HFFc6 (cell line): ENCODE measurements around the gene UBE2E2. TPM values are rescaled to one million over a fixed set of nuclear protein-coding genes. Genes with fewer than 3 reads are reported as not detected.

Source experiments
- DNase-seq: peaks from one replicate; pipeline ENCODE4 v3.0.0-alpha.2; 2018
- H3K27ac Mint-ChIP-seq: 2 replicates; pipeline ENCODE4 v1.8.0; 2020; ENCODE audit warnings: mild to moderate bottlenecking, mixed read lengths
- H3K27me3 Mint-ChIP-seq: 2 replicates; pipeline ENCODE4 v1.8.0; 2021; ENCODE audit warnings: mild to moderate bottlenecking, moderate library complexity, mixed read lengths; ENCODE audit not compliant: insufficient read depth
- H3K36me3 Mint-ChIP-seq: 2 replicates; pipeline ENCODE4 v1.8.0; 2021; ENCODE audit warnings: low read depth, mixed read lengths
- H3K4me1 Mint-ChIP-seq: 2 replicates; pipeline ENCODE4 v1.8.0; 2020; ENCODE audit warnings: low read depth, mixed read lengths
- H3K4me3 Mint-ChIP-seq: 2 replicates; pipeline ENCODE4 v1.8.0; 2020; ENCODE audit warnings: mild to moderate bottlenecking, moderate library complexity, mixed read lengths
- H3K9me3 Mint-ChIP-seq: 2 replicates; pipeline ENCODE4 v1.8.0; 2020; ENCODE audit warnings: mild to moderate bottlenecking, mixed read lengths
- total RNA-seq, 6 experiments: library from RNA; stranded (reverse); fragmentation: NEBNext Ultra II Directional; extraction: Animal tissue kit (Norgen Biotek cat#: 25700); gene quantifications; 2 replicates in 1 of 6; 3 replicates in 5 of 6; pipeline ENCODE4 v1.2.3, GENCODE V29; 2021
- TF ChIP-seq, protein P1 (sequence below): fragments of 200-600 bp; sonication (generic); IDR thresholded peaks from 2 replicates; pipeline ENCODE4 v1.5.0; 2021; ENCODE audit warnings: antibody characterized with exemption, mild to moderate bottlenecking

UBE2E2 gene
- total RNA-seq, 6 experiments from 2014 or later: 38.2 to 53.0 (median 47.2) TPM

DNA sequence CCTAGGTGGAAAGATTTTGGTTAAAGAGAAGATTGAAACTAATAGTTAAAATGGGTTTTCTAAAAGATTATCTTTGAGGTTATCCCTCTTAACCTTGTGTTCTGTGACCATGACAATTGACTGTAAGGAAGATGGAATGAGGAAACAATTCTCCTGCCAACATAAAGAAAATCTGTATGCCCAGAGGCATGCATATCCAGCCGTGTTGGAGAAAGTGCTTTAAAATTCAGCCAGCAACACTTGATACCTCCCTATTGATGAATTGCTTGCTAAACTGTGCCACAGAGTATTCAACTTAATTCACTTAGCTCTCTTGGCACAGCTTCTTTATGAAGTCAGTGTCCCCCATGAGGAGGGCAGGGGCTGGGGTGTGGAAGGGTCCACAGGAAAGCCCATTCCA is 203.5 kb downstream of the UBE2E2 start:
- H3K36me3 Mint-ChIP-seq: no peaks in the 10 kb centered on the region
- H3K9me3 Mint-ChIP-seq: no peaks in the 10 kb centered on the region
- no peak overlapping the region for H3K27ac Mint-ChIP-seq
- TF ChIP-seq, protein P1, sequence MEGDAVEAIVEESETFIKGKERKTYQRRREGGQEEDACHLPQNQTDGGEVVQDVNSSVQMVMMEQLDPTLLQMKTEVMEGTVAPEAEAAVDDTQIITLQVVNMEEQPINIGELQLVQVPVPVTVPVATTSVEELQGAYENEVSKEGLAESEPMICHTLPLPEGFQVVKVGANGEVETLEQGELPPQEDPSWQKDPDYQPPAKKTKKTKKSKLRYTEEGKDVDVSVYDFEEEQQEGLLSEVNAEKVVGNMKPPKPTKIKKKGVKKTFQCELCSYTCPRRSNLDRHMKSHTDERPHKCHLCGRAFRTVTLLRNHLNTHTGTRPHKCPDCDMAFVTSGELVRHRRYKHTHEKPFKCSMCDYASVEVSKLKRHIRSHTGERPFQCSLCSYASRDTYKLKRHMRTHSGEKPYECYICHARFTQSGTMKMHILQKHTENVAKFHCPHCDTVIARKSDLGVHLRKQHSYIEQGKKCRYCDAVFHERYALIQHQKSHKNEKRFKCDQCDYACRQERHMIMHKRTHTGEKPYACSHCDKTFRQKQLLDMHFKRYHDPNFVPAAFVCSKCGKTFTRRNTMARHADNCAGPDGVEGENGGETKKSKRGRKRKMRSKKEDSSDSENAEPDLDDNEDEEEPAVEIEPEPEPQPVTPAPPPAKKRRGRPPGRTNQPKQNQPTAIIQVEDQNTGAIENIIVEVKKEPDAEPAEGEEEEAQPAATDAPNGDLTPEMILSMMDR: no peak
- DNase-seq: no peak
- H3K4me1 Mint-ChIP-seq: peaks cover 18% of the 10 kb centered on the region
- H3K4me3 Mint-ChIP-seq: no peak overlapping the region
- no peaks in the 10 kb centered on the region for H3K27me3 Mint-ChIP-seq

DNA sequence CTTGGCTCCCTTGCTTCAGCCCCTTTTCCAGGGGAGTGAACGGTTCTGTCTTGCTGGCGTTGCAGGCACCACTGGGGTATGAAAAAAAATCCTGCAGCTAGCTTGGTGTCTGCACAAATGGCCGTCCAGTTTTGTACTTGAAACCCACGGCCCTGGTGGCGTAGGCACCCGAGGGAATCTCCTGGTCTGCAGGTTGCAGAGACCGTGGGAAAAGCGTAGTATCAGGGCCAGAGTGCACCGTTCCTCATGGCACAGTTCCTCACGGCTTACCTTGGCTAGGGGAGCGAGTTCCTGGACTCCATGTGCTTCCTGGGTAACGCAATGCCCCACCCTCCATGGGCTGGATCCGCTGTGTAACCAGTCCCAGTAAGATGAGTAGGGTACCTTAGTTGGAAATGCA is 214.9 kb downstream of the UBE2E2 start:
- H3K27me3 Mint-ChIP-seq: peaks cover 2% of the 10 kb centered on the region; the same call in 1 of the 2 replicates
- peaks cover 11% of the 10 kb centered on the region for H3K36me3 Mint-ChIP-seq
- DNase-seq: no peak
- peaks cover 5% of the 10 kb centered on the region; the same call in 1 of the 2 replicates for H3K4me1 Mint-ChIP-seq
- no peak overlapping the region for H3K27ac Mint-ChIP-seq
- TF ChIP-seq, protein P1: no peak
- H3K4me3 Mint-ChIP-seq: no peak overlapping the region
- peaks cover 9% of the 10 kb centered on the region; the same call in 1 of the 2 replicates for H3K9me3 Mint-ChIP-seq

GRCh38 chr3:23421811-23422516 is 218.8 kb downstream of the UBE2E2 start:
- TF ChIP-seq, protein P1: no peak
- DNase-seq: no peak
- H3K4me3 Mint-ChIP-seq: no peak overlapping the region

DNA sequence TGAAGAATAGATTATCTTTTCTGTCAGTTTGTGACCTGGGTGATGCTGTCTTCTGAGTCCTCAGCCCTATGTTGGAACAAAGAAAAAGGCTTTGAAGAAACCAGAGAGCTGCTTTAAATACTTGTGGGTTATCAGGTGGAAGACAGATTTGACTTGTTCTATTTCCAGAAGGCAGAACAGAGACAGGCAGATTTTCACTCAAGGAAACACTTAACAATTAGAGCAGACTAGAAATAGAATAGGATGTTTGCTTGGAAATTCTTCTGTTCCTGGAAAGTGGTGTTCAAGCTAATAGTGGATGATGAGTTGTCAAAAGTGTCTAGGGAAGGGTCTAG is 219.4 kb downstream of the UBE2E2 start:
- no peak overlapping the region for H3K27ac Mint-ChIP-seq
- TF ChIP-seq, protein P1: no peak
- H3K9me3 Mint-ChIP-seq: no peaks in the 10 kb centered on the region
- DNase-seq: no peak
- H3K27me3 Mint-ChIP-seq: peaks cover 1% of the 10 kb centered on the region
- no peaks in the 10 kb centered on the region for H3K36me3 Mint-ChIP-seq
- peaks cover 5% of the 10 kb centered on the region; the same call in 1 of the 2 replicates for H3K4me1 Mint-ChIP-seq
- H3K4me3 Mint-ChIP-seq: no peak overlapping the region

More at GRCh38 chr3:23421811-23422516, 218.8 kb downstream of the UBE2E2 start:
- no peak overlapping the region for H3K27ac Mint-ChIP-seq
- H3K36me3 Mint-ChIP-seq: no peaks in the 10 kb centered on the region
- H3K27me3 Mint-ChIP-seq: peaks cover 1% of the 10 kb centered on the region
- H3K9me3 Mint-ChIP-seq: peaks cover 3% of the 10 kb centered on the region; the same call in 1 of the 2 replicates
- peaks cover 5% of the 10 kb centered on the region; the same call in 1 of the 2 replicates for H3K4me1 Mint-ChIP-seq

- Mint-ChIP-seq H3K4me3 (no peak overlapping the region), H3K36me3 (no peaks in the 10 kb centered on the region), H3K27ac (no peak overlapping the region), H3K4me1 (peaks cover 5% of the 10 kb centered on the region; the same call in 1 of the 2 replicates), H3K27me3 (peaks cover 1% of the 10 kb centered on the region; the same call in 1 of the 2 replicates), H3K9me3 (no peaks in the 10 kb centered on the region)
- DNase-seq: no peak
- TF ChIP-seq, protein P1: no peak
Observed at GRCh38 chr3:23425410-23425809, 222.3 kb downstream of the UBE2E2 start.
